Measurements from ENCODE around the gene C19orf25.

Gene C19orf25

DNA sequence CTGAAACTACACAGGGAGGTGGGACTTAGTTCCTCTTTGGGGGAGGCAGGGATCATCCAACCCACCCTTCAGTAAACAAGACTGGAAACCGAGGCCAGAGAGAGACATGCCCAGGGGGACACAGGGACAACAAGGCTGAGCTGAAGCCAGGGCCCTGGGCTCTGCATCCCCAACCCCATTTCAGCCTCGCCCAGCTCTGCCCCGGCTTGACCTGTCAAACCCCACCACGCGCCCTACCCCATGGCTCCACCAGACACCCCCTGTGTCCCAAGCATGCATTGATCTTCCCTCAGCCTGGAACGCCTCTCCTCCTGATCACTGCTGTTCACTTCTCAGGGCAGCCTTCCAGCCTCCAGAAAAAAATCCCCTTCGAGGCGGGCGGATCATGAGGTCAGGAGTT lies 31.1 kb downstream of the C19orf25 start:
- Histone ChIP-seq H3K4me2 (ENCODE audit: insufficient read depth, low read length) (no peak overlapping the region), H3K9ac (ENCODE audit: low read depth, low read length) (no peak overlapping the region), H2AFZ (ENCODE audit: low read depth, low read length) (no peak overlapping the region), H3K27ac (ENCODE audit: low read length) (no peak overlapping the region), H3K27me3 (ENCODE audit: insufficient read depth, low read length, poor library complexity) (peaks cover 7% of the 10 kb centered on the region), H3K79me2 (ENCODE audit: insufficient read depth, low read length) (no peaks in the 10 kb centered on the region), H3K36me3 (ENCODE audit: insufficient read depth, low read length) (no peaks in the 10 kb centered on the region), H4K20me1 (ENCODE audit: insufficient read depth, low read length) (peaks cover 46% of the 10 kb centered on the region), H3K4me1 (ENCODE audit: insufficient read depth, low read length) (peaks cover 10% of the 10 kb centered on the region), H3K9me3 (ENCODE audit: insufficient read depth, low read length, severe bottlenecking) (no peaks in the 10 kb centered on the region), H3K4me3 (ENCODE audit: low read depth in 1 of 2, low read length in 2 of 2) (no peak overlapping the region)
- no peak for DNase-seq
- no peak for ATAC-seq (ENCODE audit: insufficient read depth, low read depth)
- TF ChIP-seq EZH2 (IDR thresholded peaks at IDR 0.05; ENCODE audit: borderline replicate concordance, low read depth, low read length, severe bottlenecking): no peak
- TF ChIP-seq, protein P1, sequence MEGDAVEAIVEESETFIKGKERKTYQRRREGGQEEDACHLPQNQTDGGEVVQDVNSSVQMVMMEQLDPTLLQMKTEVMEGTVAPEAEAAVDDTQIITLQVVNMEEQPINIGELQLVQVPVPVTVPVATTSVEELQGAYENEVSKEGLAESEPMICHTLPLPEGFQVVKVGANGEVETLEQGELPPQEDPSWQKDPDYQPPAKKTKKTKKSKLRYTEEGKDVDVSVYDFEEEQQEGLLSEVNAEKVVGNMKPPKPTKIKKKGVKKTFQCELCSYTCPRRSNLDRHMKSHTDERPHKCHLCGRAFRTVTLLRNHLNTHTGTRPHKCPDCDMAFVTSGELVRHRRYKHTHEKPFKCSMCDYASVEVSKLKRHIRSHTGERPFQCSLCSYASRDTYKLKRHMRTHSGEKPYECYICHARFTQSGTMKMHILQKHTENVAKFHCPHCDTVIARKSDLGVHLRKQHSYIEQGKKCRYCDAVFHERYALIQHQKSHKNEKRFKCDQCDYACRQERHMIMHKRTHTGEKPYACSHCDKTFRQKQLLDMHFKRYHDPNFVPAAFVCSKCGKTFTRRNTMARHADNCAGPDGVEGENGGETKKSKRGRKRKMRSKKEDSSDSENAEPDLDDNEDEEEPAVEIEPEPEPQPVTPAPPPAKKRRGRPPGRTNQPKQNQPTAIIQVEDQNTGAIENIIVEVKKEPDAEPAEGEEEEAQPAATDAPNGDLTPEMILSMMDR (IDR thresholded peaks at IDR 0.05; ENCODE audit: borderline replicate concordance, extremely low read depth, low read length, poor library complexity, severe bottlenecking): no peak

DNA sequence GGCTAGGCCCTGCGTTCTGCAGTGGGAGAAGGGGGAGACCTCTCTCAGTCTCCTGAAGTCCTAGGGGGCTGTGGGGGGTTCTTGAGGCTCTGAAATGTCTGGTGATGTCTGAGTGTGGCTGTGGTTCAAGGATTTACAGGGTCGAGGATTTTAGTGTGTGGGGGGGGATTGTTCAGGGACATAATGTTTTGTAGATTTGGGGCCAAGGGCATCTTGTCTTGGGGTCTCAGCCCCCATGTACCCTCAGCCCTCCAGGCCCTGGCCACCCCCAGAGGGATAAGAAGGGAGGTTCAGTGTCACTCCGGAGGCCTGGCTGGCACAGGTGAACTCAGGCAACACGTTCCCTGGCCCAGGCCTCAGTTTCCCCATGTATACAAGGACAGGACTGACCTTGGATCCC lies 31.5 kb downstream of the C19orf25 start:
- DNase-seq (no peak), ATAC-seq (ENCODE audit: insufficient read depth, low read depth) (no peak)
- H3K36me3 ChIP-seq (ENCODE audit: insufficient read depth, low read length): peaks cover 3% of the 10 kb centered on the region
- H3K27ac ChIP-seq (ENCODE audit: low read length): no peak overlapping the region
- H4K20me1 ChIP-seq (ENCODE audit: insufficient read depth, low read length): peaks cover 46% of the 10 kb centered on the region
- no peak overlapping the region for H3K9ac ChIP-seq (ENCODE audit: low read depth, low read length)
- no peaks in the 10 kb centered on the region for H3K9me3 ChIP-seq (ENCODE audit: insufficient read depth, low read length, severe bottlenecking)
- no peak overlapping the region for H3K4me3 ChIP-seq (ENCODE audit: low read depth in 1 of 2, low read length in 2 of 2)
- H3K4me2 ChIP-seq (ENCODE audit: insufficient read depth, low read length): no peak overlapping the region
- no peaks in the 10 kb centered on the region for H3K79me2 ChIP-seq (ENCODE audit: insufficient read depth, low read length)
- TF ChIP-seq, protein P1 (IDR thresholded peaks at IDR 0.05; ENCODE audit: borderline replicate concordance, extremely low read depth, low read length, poor library complexity, severe bottlenecking): no peak
- no peak for TF ChIP-seq EZH2 (IDR thresholded peaks at IDR 0.05; ENCODE audit: borderline replicate concordance, low read depth, low read length, severe bottlenecking)
- H3K4me1 ChIP-seq (ENCODE audit: insufficient read depth, low read length): peaks cover 10% of the 10 kb centered on the region
- peaks cover 7% of the 10 kb centered on the region for H3K27me3 ChIP-seq (ENCODE audit: insufficient read depth, low read length, poor library complexity)
- H2AFZ ChIP-seq (ENCODE audit: low read depth, low read length): no peak overlapping the region

DNA sequence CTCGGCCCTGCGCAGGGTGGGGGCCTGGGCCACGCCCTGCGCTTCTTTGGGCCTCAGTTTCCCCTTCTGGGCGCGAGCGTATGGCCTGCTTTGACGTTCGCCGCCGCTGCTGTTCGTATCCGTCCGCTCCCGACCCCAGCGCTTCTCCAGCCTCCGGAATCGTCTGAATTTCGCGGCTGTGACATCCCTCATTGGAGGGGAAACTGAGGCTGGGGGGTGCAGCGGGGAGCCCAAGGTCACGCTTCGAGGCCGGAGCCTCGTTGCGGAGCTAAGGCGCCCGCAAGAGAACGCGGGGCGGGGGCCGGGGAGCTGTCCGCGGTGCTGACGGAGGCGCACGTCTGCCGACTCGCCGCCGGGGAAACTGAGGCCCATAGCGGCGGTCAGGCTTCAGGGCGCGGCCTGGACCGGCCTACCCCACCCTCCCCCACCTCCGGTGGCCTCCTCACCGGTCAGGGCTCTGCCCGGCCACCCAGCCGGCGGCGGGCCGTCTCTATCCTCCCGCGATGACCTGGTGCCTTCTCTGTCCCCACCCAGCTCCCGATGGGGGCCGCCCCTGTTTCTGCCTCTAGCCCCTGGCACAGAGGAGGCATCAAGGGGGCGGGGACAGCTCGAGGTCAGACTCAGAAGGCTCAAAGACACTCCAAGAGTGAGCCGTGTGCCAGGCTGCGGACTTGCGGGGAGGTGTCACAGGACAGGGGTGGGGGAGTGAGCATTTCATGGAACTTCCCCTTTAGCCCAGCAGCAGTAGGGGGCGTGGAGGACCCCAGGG lies 32.1 kb downstream of the C19orf25 start:
- DNase-seq (no peak), ATAC-seq (ENCODE audit: insufficient read depth, low read depth) (no peak)
- Histone ChIP-seq H2AFZ (ENCODE audit: low read depth, low read length) (no peak overlapping the region), H3K9me3 (ENCODE audit: insufficient read depth, low read length, severe bottlenecking) (no peaks in the 10 kb centered on the region), H3K36me3 (ENCODE audit: insufficient read depth, low read length) (peaks cover 9% of the 10 kb centered on the region), H3K9ac (ENCODE audit: low read depth, low read length) (no peak overlapping the region), H3K4me3 (ENCODE audit: low read depth in 1 of 2, low read length in 2 of 2) (no peak overlapping the region), H3K4me2 (ENCODE audit: insufficient read depth, low read length) (no peak overlapping the region), H3K27ac (ENCODE audit: low read length) (no peak overlapping the region), H3K4me1 (ENCODE audit: insufficient read depth, low read length) (peaks cover 10% of the 10 kb centered on the region), H3K79me2 (ENCODE audit: insufficient read depth, low read length) (peaks cover under 1% of the 10 kb centered on the region; the same call in 1 of the 2 replicates), H4K20me1 (ENCODE audit: insufficient read depth, low read length) (peaks cover 48% of the 10 kb centered on the region), H3K27me3 (ENCODE audit: insufficient read depth, low read length, poor library complexity) (peaks cover 7% of the 10 kb centered on the region)
- TF ChIP-seq EZH2 (IDR thresholded peaks at IDR 0.05; ENCODE audit: borderline replicate concordance, low read depth, low read length, severe bottlenecking): no peak
- TF ChIP-seq, protein P1 (IDR thresholded peaks at IDR 0.05; ENCODE audit: borderline replicate concordance, extremely low read depth, low read length, poor library complexity, severe bottlenecking): no peak
